Sigmoid colon (tissue), 7 donors: ENCODE measurements around the gene SLC19A1. TPM values are rescaled to one million over a fixed set of nuclear protein-coding genes. Genes with fewer than 3 reads are reported as not detected.

Experiments used
- DNase-seq: peaks from one replicate; pipeline ENCODE4 v3.0.0-alpha.2; 2019
- H3K27ac ChIP-seq, 4 donors: fragments of 200-600 bp; sonication (generic); one replicate each; pipeline ENCODE4 v1.5.1; 2016 to 2019; ENCODE audit warnings: mild to moderate bottlenecking in 1 of 4
- H3K27me3 ChIP-seq, 3 donors: fragments of 200-600 bp; sonication (generic); one replicate each; pipeline ENCODE4 v1.5.1; 2019; ENCODE audit warnings: mild to moderate bottlenecking in 1 of 3
- H3K36me3 ChIP-seq, 4 donors: fragments of 200-600 bp; sonication (generic); one replicate each; pipeline ENCODE4 v1.5.1; 2016 to 2019
- H3K4me1 ChIP-seq, 4 donors: fragments of 200-600 bp; sonication (generic); one replicate each; pipeline ENCODE4 v1.5.1; 2017 to 2019
- H3K4me3 ChIP-seq, 4 donors: fragments of 200-600 bp; sonication (generic); one replicate each; pipeline ENCODE4 v1.5.1; 2017 to 2019; ENCODE audit warnings: mild to moderate bottlenecking in 2 of 4, moderate library complexity in 1 of 4
- H3K9me3 ChIP-seq, 4 donors: fragments of 200-600 bp in 3 of 4; sonication (generic) in 3 of 4; one replicate each; pipeline versions ENCODE4 v1.5.1 to v1.6.1; 2013 to 2019
- CTCF ChIP-seq, 4 experiments: fragments of 450-650 bp in 3 of 4; fragments of 200-600 bp in 1 of 4; IDR thresholded peaks; one replicate each; pipeline ENCODE4 v1.5.1; 2016 to 2019; ENCODE audit warnings: antibody characterized with exemption in 4 of 4, mild to moderate bottlenecking in 3 of 4, moderate library complexity in 2 of 4
- EP300 ChIP-seq, 4 donors: sonication (generic); formaldehyde crosslinking; IDR thresholded peaks; one replicate each; pipeline ENCODE4 v1.6.1; 2017; ENCODE audit warnings: antibody characterized with exemption in 4 of 4
- POLR2A ChIP-seq, 2 donors: fragments of 450-650 bp; IDR thresholded peaks; one replicate each; pipeline ENCODE4 v1.6.1; 2016; ENCODE audit warnings: antibody characterized with exemption in 2 of 2, mild to moderate bottlenecking in 2 of 2, moderate library complexity in 2 of 2
- POLR2AphosphoS5 ChIP-seq, 4 donors: sonication (generic); formaldehyde crosslinking; IDR thresholded peaks; one replicate each; pipeline ENCODE4 v1.6.1; 2017; ENCODE audit warnings: antibody characterized with exemption in 4 of 4
- WGBS, 2 donors: extraction: QIAGEN DNeasy Blood & Tissue Kit; methylation state at CpG; one replicate each; pipeline ENCODE4 v1.1.7; 2013; 5-methylcytosine and 5-hydroxymethylcytosine counted together
- intact Hi-C: fragments of 100-400 bp; cut with DNase I; formaldehyde crosslinking; loops from one replicate; pipeline ENCODE4 v1.15.1; 2023
- polyA plus RNA-seq, 3 donors: library from polyadenylated mRNA; stranded (reverse); fragments of 200-250 nt; gene quantifications; one replicate each; pipeline ENCODE4 v1.2.3, GENCODE V29; 2013
- total RNA-seq, 4 donors: library from RNA; depleted of rRNA; stranded (reverse); fragments of >200 nt; gene quantifications; one replicate each; pipeline ENCODE4 v1.1.0, GENCODE V29; 2016
- donor health status: healthy with polysubstance abuse.
- donor health status: Bipolar disorder and iron deficiency.
- donor health status: healthy.

SLC19A1 gene
- total and polyA plus RNA-seq, 7 donors = 1.8 to 10.7 (median 2.5) TPM

DNA sequence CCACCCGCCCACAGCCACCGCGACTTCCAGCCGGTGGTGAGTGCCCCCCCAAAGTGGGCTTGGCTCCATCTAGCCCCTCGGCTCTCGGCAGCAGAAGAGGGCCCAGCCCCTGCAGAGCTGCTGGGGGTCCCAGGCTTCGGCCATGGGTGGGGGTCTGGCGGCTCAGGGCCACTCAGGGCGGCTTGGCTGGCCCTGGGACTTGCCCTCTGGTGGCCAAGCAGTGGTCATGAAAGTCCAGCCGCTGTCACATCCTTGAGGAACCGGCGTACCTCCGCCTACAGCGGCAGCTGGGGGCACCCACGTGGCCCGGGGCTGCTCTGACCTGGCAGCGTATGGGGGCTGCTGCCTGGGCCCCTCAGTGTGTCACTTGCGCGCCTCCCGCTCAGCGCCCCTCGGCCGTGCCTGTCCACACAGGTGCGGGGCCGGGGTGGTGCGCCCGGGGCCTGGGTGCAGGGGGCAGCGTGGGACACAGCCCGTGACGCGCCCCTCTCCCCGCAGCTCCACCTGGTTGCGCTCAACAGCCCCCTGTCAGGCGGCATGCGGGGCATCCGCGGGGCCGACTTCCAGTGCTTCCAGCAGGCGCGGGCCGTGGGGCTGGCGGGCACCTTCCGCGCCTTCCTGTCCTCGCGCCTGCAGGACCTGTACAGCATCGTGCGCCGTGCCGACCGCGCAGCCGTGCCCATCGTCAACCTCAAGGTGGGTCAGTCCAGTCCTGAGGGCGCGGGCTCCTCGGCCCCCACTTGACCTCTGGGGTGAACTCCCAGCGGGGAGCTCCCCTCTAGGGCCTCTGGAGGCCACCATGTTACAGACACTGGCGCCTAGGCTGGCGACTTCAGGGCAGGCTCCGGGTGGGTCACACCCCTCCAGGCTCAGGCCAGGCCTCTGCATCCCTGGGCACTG, 32.4 kb downstream of the SLC19A1 start:
- DNase-seq = peak; percentile 60
- no peaks in the 10 kb centered on the region for H3K27me3 ChIP-seq
- no peaks in the 10 kb centered on the region for H3K4me1 ChIP-seq
- no peak for TF ChIP-seq EP300 (IDR thresholded peaks at IDR 0.05)
- TF ChIP-seq CTCF (IDR thresholded peaks at IDR 0.05) = no peak
- no peak for TF ChIP-seq POLR2AphosphoS5 (IDR thresholded peaks at IDR 0.05)
- no peak for TF ChIP-seq POLR2A (IDR thresholded peaks at IDR 0.05)
- no peak overlapping the region for H3K4me3 ChIP-seq
- no peak overlapping the region for H3K27ac ChIP-seq
- WGBS, 2 donors = 93% methylated on average over 61 of the region's 61 CpGs
- peaks cover 0 to 41% (median 3%) of the 10 kb centered on the region in 4 donors for H3K36me3 ChIP-seq
- no peaks in the 10 kb centered on the region for H3K9me3 ChIP-seq
- intact Hi-C loops = no loop called here

DNA sequence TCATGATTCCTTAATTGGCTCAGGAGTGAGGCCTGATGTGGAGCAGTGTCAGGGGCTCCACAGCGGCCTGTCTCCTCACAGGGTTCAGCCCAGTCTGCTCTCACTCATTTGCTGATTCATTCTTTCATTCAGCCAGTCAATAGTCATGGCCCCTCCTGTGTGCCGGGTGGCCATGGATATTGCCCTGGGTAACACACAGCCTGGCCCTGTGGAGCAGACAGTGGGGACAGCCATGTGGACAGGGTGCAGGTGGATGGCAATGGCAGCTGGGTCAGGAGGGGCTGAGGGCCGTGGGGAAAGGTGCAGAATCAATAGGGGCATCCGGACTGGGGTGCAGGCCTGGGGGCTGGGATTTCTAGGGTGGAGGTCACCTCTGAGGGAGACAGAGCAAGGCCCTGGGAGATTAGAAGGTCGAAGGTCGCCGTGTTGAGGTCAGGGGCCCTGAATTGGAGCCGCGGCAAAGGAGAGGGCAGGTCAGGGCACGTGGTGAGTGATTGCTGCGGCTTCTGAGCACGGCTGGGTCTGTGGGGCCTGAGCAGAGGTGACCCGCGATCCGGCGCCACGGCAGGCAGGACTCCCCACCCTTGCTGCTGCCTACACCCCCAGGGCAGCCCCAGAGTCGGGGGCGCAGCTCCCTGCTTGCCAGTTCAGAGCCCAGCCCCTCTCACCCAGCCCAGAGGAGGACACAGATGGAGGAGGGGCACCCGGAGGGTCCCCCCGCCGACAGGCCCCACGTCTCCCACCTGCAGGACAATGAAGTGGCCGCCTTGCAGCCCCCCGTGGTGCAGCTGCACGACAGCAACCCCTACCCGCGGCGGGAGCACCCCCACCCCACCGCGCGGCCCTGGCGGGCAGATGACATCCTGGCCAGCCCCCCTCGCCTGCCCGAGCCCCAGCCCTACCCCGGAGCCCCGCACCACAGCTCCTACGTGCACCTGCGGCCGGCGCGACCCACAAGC, 33.4 kb downstream of the SLC19A1 start:
- Histone ChIP-seq H3K4me3 (no peak overlapping the region), H3K9me3 (no peaks in the 10 kb centered on the region), H3K27me3 (no peaks in the 10 kb centered on the region), H3K27ac (no peak overlapping the region), H3K36me3 (peaks cover 0 to 41% (median 3%) of the 10 kb centered on the region in 4 donors), H3K4me1 (no peaks in the 10 kb centered on the region)
- peak; percentile 60 for DNase-seq
- 64 to 79% methylated on average over 42 of the region's 42 CpGs for WGBS, 2 donors
- TF ChIP-seq CTCF (IDR thresholded peaks at IDR 0.05) (no peak), POLR2A (IDR thresholded peaks at IDR 0.05) (no peak), POLR2AphosphoS5 (IDR thresholded peaks at IDR 0.05) (no peak), EP300 (IDR thresholded peaks at IDR 0.05) (no peak)
- intact Hi-C loops = no loop called here

DNA sequence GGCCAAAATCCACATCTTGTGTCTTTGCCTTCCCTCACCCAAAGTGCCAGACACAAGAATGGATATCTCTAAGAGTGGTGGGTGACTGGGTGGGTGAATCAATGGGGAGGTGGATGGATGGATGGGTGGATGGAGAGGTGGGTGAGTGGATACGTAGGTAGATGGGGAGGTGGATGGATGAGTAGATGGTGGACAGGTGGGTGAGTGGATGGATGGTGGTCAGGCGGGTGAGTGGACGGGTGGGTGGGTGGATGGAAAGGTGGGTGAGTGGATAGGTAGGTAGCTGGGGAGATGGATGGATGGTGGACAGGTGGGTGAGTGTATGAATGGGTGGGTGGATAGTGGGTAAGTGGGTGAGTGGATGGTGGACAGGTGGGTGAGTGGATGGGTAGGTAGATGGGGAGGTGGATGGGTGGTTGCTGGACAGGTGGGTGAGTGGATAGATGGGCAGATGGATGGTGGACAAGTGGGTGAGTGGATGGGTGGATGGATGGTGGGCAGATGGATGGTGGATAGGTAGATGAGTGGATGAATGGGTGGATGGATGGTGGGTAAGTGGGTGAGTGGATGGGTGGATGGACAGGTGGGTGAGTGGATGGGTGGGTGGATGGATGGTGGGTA, 34.2 kb downstream of the SLC19A1 start:
- no peaks in the 10 kb centered on the region for H3K27me3 ChIP-seq
- intact Hi-C loops = no loop called here
- 94 to 95% methylated on average over 3 of the region's 3 CpGs for WGBS, 2 donors
- TF ChIP-seq POLR2A (IDR thresholded peaks at IDR 0.05) (no peak), EP300 (IDR thresholded peaks at IDR 0.05) (no peak), POLR2AphosphoS5 (IDR thresholded peaks at IDR 0.05) (no peak), CTCF (IDR thresholded peaks at IDR 0.05) (no peak)
- H3K36me3 ChIP-seq = peaks cover 0 to 41% (median 3%) of the 10 kb centered on the region in 4 donors
- peak; percentile 35 for DNase-seq
- H3K9me3 ChIP-seq = no peaks in the 10 kb centered on the region
- no peak overlapping the region for H3K27ac ChIP-seq
- no peaks in the 10 kb centered on the region for H3K4me1 ChIP-seq
- no peak overlapping the region for H3K4me3 ChIP-seq

- DNase-seq = peak; percentile 38
- intact Hi-C loops = no loop called here
- Histone ChIP-seq H3K27ac (no peak overlapping the region), H3K4me3 (no peak overlapping the region), H3K9me3 (no peaks in the 10 kb centered on the region), H3K4me1 (no peaks in the 10 kb centered on the region), H3K27me3 (no peaks in the 10 kb centered on the region), H3K36me3 (peaks cover 0 to 41% (median 3%) of the 10 kb centered on the region in 4 donors)
- WGBS, 2 donors = 52 to 81% methylated on average over 9 of the region's 9 CpGs
- TF ChIP-seq CTCF (IDR thresholded peaks at IDR 0.05) (no peak), POLR2AphosphoS5 (IDR thresholded peaks at IDR 0.05) (no peak), EP300 (IDR thresholded peaks at IDR 0.05) (no peak), POLR2A (IDR thresholded peaks at IDR 0.05) (no peak)
Measured at GRCh38 chr21:45507523-45507875, 34.7 kb downstream of the SLC19A1 start.
